Body of pancreas (tissue), 4 donors: ENCODE results near the gene PFN2.

Experiments
- POLR2A ChIP-seq, 3 donors: fragments of 450-650 bp; IDR thresholded peaks; one replicate each; pipeline ENCODE4 v1.6.1; 2016; ENCODE audit warnings: antibody characterized with exemption in 3 of 3, mild to moderate bottlenecking in 2 of 3
- TF ChIP-seq, protein P1 (sequence below), 7 experiments: fragments of 450-650 bp in 4 of 7; fragments of 200-600 bp in 3 of 7; sonication (generic) in 3 of 7; IDR thresholded peaks; one replicate each; pipeline ENCODE4 v1.5.1; 2016 to 2019; ENCODE audit warnings: antibody characterized with exemption in 7 of 7

DNA sequence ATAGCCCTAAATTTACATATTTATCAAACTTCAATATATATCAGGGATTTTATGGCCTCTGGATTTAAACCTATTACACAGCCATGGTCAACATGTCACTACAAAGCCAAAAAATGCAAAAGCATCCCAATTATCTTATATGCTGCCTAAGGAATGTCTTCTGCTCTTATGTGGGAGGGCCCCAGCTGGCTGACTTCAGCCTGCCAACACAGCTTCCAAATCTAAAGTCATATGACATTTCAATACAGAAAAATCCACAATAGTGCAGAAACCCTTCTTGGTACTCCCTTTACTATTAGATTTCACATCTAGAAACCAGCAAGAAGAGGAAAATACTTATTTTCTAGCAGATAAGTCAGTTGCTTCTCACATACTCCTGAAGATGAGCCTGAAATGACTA lies 6.4 kb downstream of the PFN2 start:
- TF ChIP-seq, protein P1, sequence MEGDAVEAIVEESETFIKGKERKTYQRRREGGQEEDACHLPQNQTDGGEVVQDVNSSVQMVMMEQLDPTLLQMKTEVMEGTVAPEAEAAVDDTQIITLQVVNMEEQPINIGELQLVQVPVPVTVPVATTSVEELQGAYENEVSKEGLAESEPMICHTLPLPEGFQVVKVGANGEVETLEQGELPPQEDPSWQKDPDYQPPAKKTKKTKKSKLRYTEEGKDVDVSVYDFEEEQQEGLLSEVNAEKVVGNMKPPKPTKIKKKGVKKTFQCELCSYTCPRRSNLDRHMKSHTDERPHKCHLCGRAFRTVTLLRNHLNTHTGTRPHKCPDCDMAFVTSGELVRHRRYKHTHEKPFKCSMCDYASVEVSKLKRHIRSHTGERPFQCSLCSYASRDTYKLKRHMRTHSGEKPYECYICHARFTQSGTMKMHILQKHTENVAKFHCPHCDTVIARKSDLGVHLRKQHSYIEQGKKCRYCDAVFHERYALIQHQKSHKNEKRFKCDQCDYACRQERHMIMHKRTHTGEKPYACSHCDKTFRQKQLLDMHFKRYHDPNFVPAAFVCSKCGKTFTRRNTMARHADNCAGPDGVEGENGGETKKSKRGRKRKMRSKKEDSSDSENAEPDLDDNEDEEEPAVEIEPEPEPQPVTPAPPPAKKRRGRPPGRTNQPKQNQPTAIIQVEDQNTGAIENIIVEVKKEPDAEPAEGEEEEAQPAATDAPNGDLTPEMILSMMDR (IDR thresholded peaks at IDR 0.05), result no peak
- TF ChIP-seq POLR2A (IDR thresholded peaks at IDR 0.05), result no peak
